Right cardiac atrium (tissue), 5 donors: ENCODE measurements around the gene KDM7A. TPM values are rescaled to one million over a fixed set of nuclear protein-coding genes. Genes with fewer than 3 reads are reported as not detected.

Source experiments
- ATAC-seq, 2 donors: fragments of 200-7000 bp; cut with Tn5 transposase; one replicate each; pipeline versions ENCODE4 v1.8.0 to v1.9.1; 2020; ENCODE audit warnings: moderate library complexity in 2 of 2, mild to moderate bottlenecking in 1 of 2
- DNase-seq, 3 donors: peaks; one replicate each; pipeline ENCODE4 v3.0.0-alpha.2; 2020
- H3K27ac ChIP-seq: one replicate; pipeline ENCODE4 v1.5.1; 2013; ENCODE audit warnings: mild to moderate bottlenecking, low read length, control low read depth, moderate library complexity
- H3K27me3 ChIP-seq: one replicate; pipeline ENCODE4 v1.6.1; 2013; ENCODE audit not compliant: control insufficient read depth, insufficient read depth
- H3K4me1 ChIP-seq: one replicate; pipeline ENCODE4 v1.6.1; 2013; ENCODE audit warnings: low read length; ENCODE audit not compliant: control insufficient read depth, insufficient read depth
- H3K4me3 ChIP-seq: one replicate; pipeline ENCODE4 v1.5.1; 2013; ENCODE audit warnings: low read length, control low read depth
- H3K9me3 ChIP-seq: one replicate; pipeline ENCODE4 v1.6.1; 2013; ENCODE audit warnings: low read length; ENCODE audit not compliant: control insufficient read depth
- WGBS: extraction: QIAGEN DNeasy Blood & Tissue Kit; methylation state at CpG from one replicate; pipeline ENCODE4 v1.1.7; 2013; 5-methylcytosine and 5-hydroxymethylcytosine counted together
- intact Hi-C, 4 donors: fragments of 100-400 bp; cut with DNase I; formaldehyde crosslinking; loops; one replicate each; pipeline versions ENCODE4 v1.11.0 to v1.14.0; 2022 to 2023
- polyA plus RNA-seq: library from polyadenylated mRNA; stranded (reverse); fragments of 200-250 nt; gene quantifications from one replicate; pipeline ENCODE4 v1.2.3, GENCODE V29; 2013
- total RNA-seq, 4 donors: library from RNA; stranded (reverse); fragmentation: NEBNext Ultra II Directional; extraction: Animal tissue kit (Norgen Biotek cat#: 25700); gene quantifications; one replicate each; pipeline ENCODE4 v1.2.1, GENCODE V29; 2021
- donor health status: healthy with polysubstance abuse.
- donor health status: DM: no; HTN: yes; CAD: no.
- donor health status: DM: no; HTN: no; CAD: no.
- donor health status: DM: no; HTN: yes; CAD: no; lungs with severe emphysema.
- donor health status: DM: yes; HTN: yes; CAD: no.

The KDM7A gene
- total and polyA plus RNA-seq, 5 donors: 4.5 to 14.8 (median 12.0) TPM

GRCh38 chr7:140081774-140082425, 94.9 kb downstream of the KDM7A start:
- Histone ChIP-seq H3K4me1 (no peaks in the 10 kb centered on the region), H3K9me3 (no peaks in the 10 kb centered on the region), H3K27me3 (no peaks in the 10 kb centered on the region), H3K27ac (no peak overlapping the region), H3K4me3 (no peak overlapping the region)
- no peak for ATAC-seq
- DNase-seq: no peak
- 92% methylated on average over 11 of the region's 11 CpGs for WGBS
- intact Hi-C loops: no loop called here

GRCh38 chr7:140080919-140081318, 95.9 kb downstream of the KDM7A start:
- H3K27ac ChIP-seq: no peak overlapping the region
- no peak overlapping the region for H3K4me3 ChIP-seq
- H3K9me3 ChIP-seq: no peaks in the 10 kb centered on the region
- no peaks in the 10 kb centered on the region for H3K27me3 ChIP-seq
- DNase-seq (no peak), ATAC-seq (no peak)
- H3K4me1 ChIP-seq: no peaks in the 10 kb centered on the region
- 49% methylated on average over 7 of the region's 7 CpGs for WGBS
- intact Hi-C loops: no loop called here

- Histone ChIP-seq H3K27me3 (no peaks in the 10 kb centered on the region), H3K4me1 (no peaks in the 10 kb centered on the region), H3K4me3 (no peak overlapping the region), H3K9me3 (no peaks in the 10 kb centered on the region), H3K27ac (no peak overlapping the region)
- DNase-seq (no peak), ATAC-seq (peak in 1 of 2 donors; percentile 54)
- WGBS: 46% methylated on average over 6 of the region's 6 CpGs
- intact Hi-C loops: no loop called here
These were observed 97.7 kb downstream of the KDM7A start for GRCh38 chr7:140079121-140079536.

GRCh38 chr7:140078392-140078791, 98.4 kb downstream of the KDM7A start:
- ATAC-seq: no peak
- WGBS: 77% methylated on average over 13 of the region's 13 CpGs
- Histone ChIP-seq H3K4me3 (no peak overlapping the region), H3K9me3 (no peaks in the 10 kb centered on the region), H3K27ac (no peak overlapping the region), H3K27me3 (no peaks in the 10 kb centered on the region), H3K4me1 (no peaks in the 10 kb centered on the region)
- intact Hi-C loops: no loop called here
- DNase-seq: peak in 1 of 3 donors; percentile 37

DNA sequence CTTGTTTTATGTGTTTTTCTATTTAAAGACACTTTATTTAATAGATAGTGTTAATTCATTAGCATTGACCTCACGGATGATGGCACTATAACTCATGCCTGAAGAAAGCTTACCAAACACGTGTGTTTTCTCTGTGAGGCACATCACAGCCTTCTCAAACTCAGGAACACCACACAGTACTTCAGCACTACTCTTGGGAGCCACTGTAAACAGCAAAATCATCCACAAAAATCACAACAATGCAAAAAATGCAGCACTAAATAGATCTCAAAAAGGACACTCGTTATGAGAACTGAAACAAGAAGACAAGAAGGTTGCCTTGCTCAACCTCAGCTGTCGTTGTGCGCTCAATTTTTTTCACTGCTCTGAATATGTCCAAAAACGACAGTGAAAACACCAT, 102.0 kb downstream of the KDM7A start:
- Histone ChIP-seq H3K27me3 (no peaks in the 10 kb centered on the region), H3K9me3 (no peaks in the 10 kb centered on the region), H3K4me1 (no peaks in the 10 kb centered on the region), H3K27ac (no peak overlapping the region), H3K4me3 (no peak overlapping the region)
- DNase-seq (no peak), ATAC-seq (no peak)
- 81% methylated on average over 6 of the region's 6 CpGs for WGBS
- intact Hi-C loops: no loop called here

DNA sequence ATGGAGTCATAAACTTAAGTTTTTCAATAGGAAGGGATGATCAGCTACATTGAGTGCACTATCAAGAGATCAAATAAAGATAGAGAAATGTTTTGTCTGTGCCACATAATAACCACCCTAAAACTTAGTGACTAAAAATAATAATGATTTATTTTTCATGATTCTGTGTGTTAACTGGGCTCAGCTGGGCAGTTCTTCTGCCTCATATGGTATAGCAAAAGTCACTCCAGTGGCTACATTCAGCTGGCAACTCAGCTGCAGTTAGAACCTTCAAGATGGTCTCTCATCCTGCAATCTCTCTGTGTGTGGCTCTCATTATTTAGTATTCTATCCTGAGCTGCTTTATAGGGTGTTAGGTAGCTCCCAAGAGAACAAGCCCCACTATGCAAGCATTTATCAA, 106.2 kb downstream of the KDM7A start:
- intact Hi-C loops: no loop called here
- no peak overlapping the region for H3K4me3 ChIP-seq
- no peaks in the 10 kb centered on the region for H3K9me3 ChIP-seq
- H3K27me3 ChIP-seq: no peaks in the 10 kb centered on the region
- DNase-seq (no peak), ATAC-seq (no peak)
- H3K27ac ChIP-seq: no peak overlapping the region
- no peaks in the 10 kb centered on the region for H3K4me1 ChIP-seq

DNA sequence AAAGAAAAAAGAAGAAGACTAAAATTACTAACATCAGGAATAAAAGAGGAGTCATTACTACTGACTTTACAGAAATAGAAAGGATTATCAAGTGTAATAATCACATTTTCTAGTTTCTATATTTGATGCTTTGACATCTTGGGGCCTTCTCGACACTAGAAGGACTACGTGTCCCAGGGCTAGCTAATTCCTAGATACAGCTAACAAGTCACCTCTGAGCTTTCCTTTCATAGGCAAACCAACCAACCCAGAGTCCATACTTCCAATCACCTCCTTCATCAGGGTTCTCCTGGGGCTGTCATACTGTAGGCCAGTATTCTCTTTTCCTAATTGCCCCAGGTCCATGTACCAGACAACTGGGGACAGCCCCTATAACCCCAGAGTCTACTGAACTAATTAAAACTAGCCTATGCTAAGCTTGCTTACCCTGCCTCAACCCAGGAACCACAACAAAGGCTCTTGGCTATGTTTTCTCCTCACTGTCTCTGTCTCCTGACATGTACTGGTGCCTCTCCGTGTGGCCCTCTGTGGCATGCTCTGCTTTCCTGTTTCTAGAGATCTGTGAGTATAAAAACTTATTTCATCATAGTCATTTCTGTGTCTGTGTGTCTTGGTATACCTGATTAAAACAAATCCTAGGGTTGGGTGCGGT, 107.4 kb downstream of the KDM7A start:
- intact Hi-C loops: no loop called here
- WGBS: 93% methylated on average over 4 of the region's 4 CpGs
- DNase-seq (no peak), ATAC-seq (no peak)
- Histone ChIP-seq H3K4me3 (no peak overlapping the region), H3K4me1 (no peaks in the 10 kb centered on the region), H3K27me3 (no peaks in the 10 kb centered on the region), H3K27ac (no peak overlapping the region), H3K9me3 (no peaks in the 10 kb centered on the region)

DNA sequence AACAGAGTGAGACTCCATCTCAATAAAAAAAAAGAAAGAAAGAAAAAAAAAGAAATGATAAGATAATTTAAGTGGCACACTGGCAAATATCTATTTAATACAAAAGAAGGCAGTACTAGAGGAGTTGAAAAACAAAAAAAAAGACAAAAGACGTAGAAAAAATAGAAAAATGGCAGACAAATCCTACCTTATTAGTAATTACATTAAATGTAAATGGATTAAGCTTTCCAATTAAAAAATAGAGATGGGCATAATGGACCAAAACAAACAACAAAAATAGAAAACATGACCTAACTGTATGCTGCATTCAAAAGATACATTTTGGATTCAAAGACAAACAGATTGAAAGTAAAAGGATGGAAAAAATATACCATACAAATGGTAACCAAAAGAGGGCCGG, 108.8 kb downstream of the KDM7A start:
- H3K4me3 ChIP-seq: no peak overlapping the region
- ATAC-seq (no peak), DNase-seq (no peak)
- WGBS: 70% methylated on average over 2 of the region's 2 CpGs
- no peak overlapping the region for H3K27ac ChIP-seq
- H3K27me3 ChIP-seq: no peaks in the 10 kb centered on the region
- H3K4me1 ChIP-seq: no peaks in the 10 kb centered on the region
- no peaks in the 10 kb centered on the region for H3K9me3 ChIP-seq
- intact Hi-C loops: no loop called here

GRCh38 chr7:140067052-140067451, 109.7 kb downstream of the KDM7A start:
- Histone ChIP-seq H3K4me3 (no peak overlapping the region), H3K4me1 (no peaks in the 10 kb centered on the region), H3K9me3 (no peaks in the 10 kb centered on the region), H3K27me3 (no peaks in the 10 kb centered on the region), H3K27ac (no peak overlapping the region)
- WGBS: 72% methylated on average over 2 of the region's 2 CpGs
- no peak for ATAC-seq
- DNase-seq: no peak
- intact Hi-C loops: no loop called here

- intact Hi-C loops: no loop called here
- under 1% methylated on average over 106 of the region's 106 CpGs for WGBS
- Histone ChIP-seq H3K4me1 (peaks cover 23% of the 10 kb centered on the region), H3K9me3 (no peaks in the 10 kb centered on the region), H3K27ac (peak within 1 kb of the TSS; percentile 82), H3K27me3 (no peaks in the 10 kb centered on the region), H3K4me3 (peak within 1 kb of the TSS; percentile 77)
- ATAC-seq (peak; percentile 84 to 90), DNase-seq (peak; percentile 92 to 97 (median 96))
These were observed 114.1 kb downstream of the KDM7A start, which contains the start of gene PARP12 for GRCh38 chr7:140062528-140063299. PARP12 (minus strand) TSS chr7:140062951; CDS start chr7:140062847, 104 bp downstream.

GRCh38 chr7:140062118-140062527, 114.7 kb downstream of the KDM7A start:
- DNase-seq: peak; percentile 50 to 73 (median 68)
- intact Hi-C loops: no loop called here

More at GRCh38 chr7:140062118-140062527, 114.7 kb downstream of the KDM7A start:
- WGBS: 23% methylated on average over 32 of the region's 32 CpGs
- H3K4me1 ChIP-seq: peaks cover 23% of the 10 kb centered on the region
- H3K27ac ChIP-seq: peak overlapping the region; percentile 82
- H3K9me3 ChIP-seq: no peaks in the 10 kb centered on the region
- peak overlapping the region; percentile 77 for H3K4me3 ChIP-seq
- H3K27me3 ChIP-seq: no peaks in the 10 kb centered on the region
- peak; percentile 17 to 31 for ATAC-seq
